K562 (cell line): ENCODE measurements around the gene KAT14. TPM values are rescaled to one million over a fixed set of nuclear protein-coding genes. Genes with fewer than 3 reads are reported as not detected.

ENCODE experiments used
- ATAC-seq: fragments of 200-7000 bp; cut with Tn5 transposase; 3 replicates; pipeline ENCODE4 v1.9.1; 2020; ENCODE audit warnings: moderate library complexity
- BruUV-seq: library from RNA; stranded (reverse); fragments of 400-500 nt; replicated peaks from 2 replicates; lab custom pipeline; 2021; lab: Mats Ljungman, UMichigan
- CTCF ChIA-PET: fragments of 300-600 bp; formaldehyde crosslinking; extraction: SDS; loops from one replicate; lab custom pipeline; 2021; ENCODE audit warnings: low intra/inter-chr PET ratio; lab: Yijun Ruan, JAX
- POLR2A ChIA-PET: fragments of 300-600, 350-650 bp; sonication (Branson Sonifier 250); formaldehyde crosslinking; extraction: SDS; loops from one replicate; lab custom pipeline; 2021; ENCODE audit warnings: antibody characterized with exemption, inconsistent platforms; lab: Yijun Ruan, JAX
- DNase-seq, 4 experiments: peaks; one replicate each; pipeline versions ENCODE4 v3.0.0 to v3.0.0-alpha.2; 2011 to 2018; ENCODE audit warnings: low spot score in 3 of 4, mixed read lengths in 3 of 4; ENCODE audit errors: extremely low read depth in 1 of 4
- FAIRE-seq: peaks from 2 replicates; lab custom pipeline; 2011; peaks lifted over from hg19 to GRCh38; lab: Jason Lieb, UNC
- H2AFZ ChIP-seq: 2 replicates; pipeline ENCODE4 v1.6.0; 2011; ENCODE audit warnings: low read depth, low read length, control low read depth, inconsistent platforms
- H3K27ac ChIP-seq: fragments of 200-600 bp; 3 replicates; pipeline ENCODE4 v1.8.0; 2011; ENCODE audit warnings: low read depth, mild to moderate bottlenecking, control low read depth, inconsistent platforms, low read length, moderate library complexity, mixed read lengths; ENCODE audit errors: extremely low read depth
- H3K27me3 ChIP-seq, 2 experiments: fragments of 300-600 bp in 1 of 2; 2 replicates in 1 of 2; 3 replicates in 1 of 2; pipeline versions ENCODE4 v1.6.0 to v1.8.0; 2011; ENCODE audit warnings: inconsistent platforms in 2 of 2, low read length in 2 of 2, mild to moderate bottlenecking in 1 of 2, mixed read lengths in 1 of 2, moderate library complexity in 1 of 2; ENCODE audit not compliant: control insufficient read depth in 2 of 2, insufficient read depth in 2 of 2
- H3K36me3 ChIP-seq: fragments of 300-600 bp; 3 replicates; pipeline ENCODE4 v1.8.0; 2011; ENCODE audit warnings: mild to moderate bottlenecking, low read length, inconsistent platforms; ENCODE audit not compliant: control insufficient read depth, insufficient read depth
- H3K4me1 ChIP-seq, 2 experiments: fragments of 200-600 bp in 1 of 2; replicated peaks in 1 of 2; 2 replicates in 1 of 2; 3 replicates in 1 of 2; pipeline versions ENCODE4 v1.5.1 to v1.8.0; 2011; ENCODE audit warnings: inconsistent platforms in 2 of 2, low read length in 2 of 2, mild to moderate bottlenecking in 1 of 2, mixed read lengths in 1 of 2, moderate library complexity in 1 of 2; ENCODE audit not compliant: control insufficient read depth in 2 of 2, insufficient read depth in 2 of 2
- H3K4me2 ChIP-seq: 2 replicates; pipeline ENCODE4 v1.6.1; 2011; ENCODE audit warnings: low read length, control low read depth, inconsistent platforms, mixed read lengths; ENCODE audit not compliant: insufficient read depth
- H3K4me3 ChIP-seq: fragments of 200-600 bp; sonication (generic), shearing (Covaris generic); 2 replicates; pipeline ENCODE4 v1.5.1; 2016; ENCODE audit warnings: control low read depth, inconsistent platforms
- H3K79me2 ChIP-seq: fragments of 200-600 bp; 3 replicates; pipeline ENCODE4 v1.8.0; 2011; ENCODE audit warnings: low read length, inconsistent platforms; ENCODE audit not compliant: control insufficient read depth, insufficient read depth
- H3K9ac ChIP-seq, 2 experiments: 2 replicates each; pipeline versions ENCODE4 v1.6.0 to v1.6.1; 2011; ENCODE audit warnings: low read depth in 2 of 2, low read length in 2 of 2, control low read depth in 1 of 2, inconsistent platforms in 1 of 2, mild to moderate bottlenecking in 1 of 2, mixed read lengths in 1 of 2; ENCODE audit not compliant: insufficient read depth in 1 of 2
- H3K9me1 ChIP-seq: one replicate; pipeline ENCODE4 v1.6.0; 2011; ENCODE audit warnings: inconsistent platforms, mild to moderate bottlenecking, low read length, moderate library complexity; ENCODE audit not compliant: control insufficient read depth, insufficient read depth
- H3K9me3 ChIP-seq: replicated peaks from 2 replicates; pipeline ENCODE4 v1.5.1; 2011; ENCODE audit warnings: low read depth, low read length, inconsistent platforms; ENCODE audit not compliant: control insufficient read depth, insufficient read depth
- H4K20me1 ChIP-seq: replicated peaks from 2 replicates; pipeline ENCODE4 v1.6.1; 2011; ENCODE audit warnings: low read length, inconsistent platforms, mixed read lengths; ENCODE audit not compliant: control insufficient read depth, insufficient read depth
- E2F5 ChIP-seq: sonication (generic); formaldehyde crosslinking; IDR thresholded peaks from 2 replicates; pipeline ENCODE4 v1.8.0; 2022; ENCODE audit warnings: mild to moderate bottlenecking, missing genetic modification reagents
- HDAC2 ChIP-seq: fragments of 450-650 bp; IDR thresholded peaks from 2 replicates; pipeline ENCODE4 v1.6.1; 2016; ENCODE audit warnings: mild to moderate bottlenecking
- HNRNPH1 ChIP-seq: fragments of 200-400 bp; formaldehyde crosslinking; optimal IDR thresholded peaks from 2 replicates; pipeline ENCODE3; 2017; ENCODE audit warnings: low read depth, mild to moderate bottlenecking, low read length, moderate library complexity
- KAT2B ChIP-seq: IDR thresholded peaks from one replicate; pipeline ENCODE4 v1.6.1; 2012; ENCODE audit warnings: low read depth, mild to moderate bottlenecking, control low read depth, inconsistent platforms, low read length, moderate library complexity
- MTA1 ChIP-seq: fragments of 450-650 bp; IDR thresholded peaks from 2 replicates; pipeline ENCODE4 v1.6.1; 2017; ENCODE audit warnings: borderline replicate concordance
- SIN3B ChIP-seq: fragments of 450-650 bp; IDR thresholded peaks from 2 replicates; pipeline ENCODE4 v1.6.1; 2017; ENCODE audit warnings: low read depth, mild to moderate bottlenecking, moderate library complexity
- ZBTB17 ChIP-seq: fragments of 450-650 bp; formaldehyde crosslinking; IDR thresholded peaks from 2 replicates; pipeline ENCODE4 v1.4.0; 2020; ENCODE audit warnings: mild to moderate bottlenecking
- ZNF175 ChIP-seq: fragments of 200-800 bp; sonication (Bioruptor generic); IDR thresholded peaks from 2 replicates; pipeline ENCODE4 v1.6.1; 2016; ENCODE audit warnings: low read depth, mild to moderate bottlenecking, missing genetic modification characterization, missing compliant biosample characterization
- ZNF253 ChIP-seq: fragments of 250-450 bp; sonication (Bioruptor Pico); conservative IDR thresholded peaks from 2 replicates; pipeline ENCODE4 v1.6.1; 2021; ENCODE audit warnings: mild to moderate bottlenecking
- ZNF76 ChIP-seq: fragments of 250-450 bp; sonication (Bioruptor Pico); IDR thresholded peaks from 2 replicates; pipeline ENCODE4 v1.4.0; 2020; ENCODE audit warnings: mild to moderate bottlenecking, moderate library complexity, borderline replicate concordance
- WGBS: fragments of 100-300 bp; shearing (Covaris generic); methylation state at CpG from one replicate; pipeline ENCODE4 v1.1.6; 2016; ENCODE audit warnings: low coverage, mixed read lengths; ENCODE audit not compliant: insufficient coverage; ENCODE audit errors: missing lambda C conversion rate; 5-methylcytosine and 5-hydroxymethylcytosine counted together
- in situ Hi-C: fragments of 300-500 bp; cut with MboI; formaldehyde crosslinking; loops from 4 replicates; pipeline ENCODE4 v1.15.0; 2018; ENCODE audit warnings: inconsistent platforms, mixed read lengths
- intact Hi-C: fragments of 100-400 bp; cut with micrococcal nuclease; formaldehyde crosslinking; loops from 2 replicates; pipeline ENCODE4 v1.14.2; 2022
- polyA plus RNA-seq, 8 experiments: library from polyadenylated mRNA; depleted of rRNA in 4 of 8; stranded (reverse) in 5 of 8; unstranded in 3 of 8; fragments of >200 nt; fragmentation: Nextera tagmentation in 2 of 8; fragmentation: Illumina TruSeq in 1 of 8; extraction: Ambion mirVana in 2 of 8; extraction: Trizol in 1 of 8; gene quantifications; 2 replicates each; pipeline versions ENCODE4 v1.2.1 to v1.2.3, GENCODE V29; 2011 to 2014; ENCODE audit warnings: inconsistent platforms in 1 of 8, missing spikeins in 1 of 8
- total RNA-seq, 7 experiments: library from RNA; depleted of rRNA in 6 of 7; stranded (reverse); fragments of >200 nt in 6 of 7; fragmentation: Illumina TruSeq in 2 of 7; extraction: Trizol in 2 of 7; gene quantifications; 2 replicates each; pipeline versions ENCODE4 v1.2.1 to v1.2.3, GENCODE V29; 2011 to 2021; ENCODE audit warnings: low replicate concordance in 1 of 7
- TF ChIP-seq, protein P1 (sequence below), 2 experiments: fragments of 250-450 bp in 1 of 2; fragments of 450-650 bp in 1 of 2; sonication (Bioruptor Pico) in 1 of 2; IDR thresholded peaks; 2 replicates each; pipeline versions ENCODE4 v1.6.1 to v1.8.0; 2016 to 2021; ENCODE audit warnings: mild to moderate bottlenecking in 2 of 2, moderate library complexity in 2 of 2, missing compliant biosample characterization in 1 of 2, missing genetic modification characterization in 1 of 2
- TF ChIP-seq, protein P2 (sequence below): fragments of 450-650 bp; IDR thresholded peaks from 2 replicates; pipeline ENCODE4 v1.6.1; 2018; ENCODE audit warnings: mild to moderate bottlenecking, low read depth; ENCODE audit not compliant: partially characterized antibody
- TF ChIP-seq, protein P3 (sequence below): sonication (generic); formaldehyde crosslinking; IDR thresholded peaks from 2 replicates; pipeline ENCODE4 v1.8.1; 2023; ENCODE audit warnings: mild to moderate bottlenecking, missing genetic modification reagents
- TF ChIP-seq, protein P4 (sequence below): fragments of 250-450 bp; sonication (Bioruptor Pico); IDR thresholded peaks from 2 replicates; pipeline ENCODE4 v1.5.0; 2021

The KAT14 gene
- total and polyA plus RNA-seq, 9 of the 15 experiments (the other 6 are each of a cell fraction or from before 2014, with no cell fraction given): 1.7 to 7.2 (median 5.6) TPM

- Histone ChIP-seq H3K4me1 (peaks cover 0 to 9% of the 10 kb centered on the region in 2 experiments; a peak in 3 of 5 replicates), H3K36me3 (peaks cover 8% of the 10 kb centered on the region; the same call in 1 of the 3 replicates), H4K20me1 (no peaks in the 10 kb centered on the region), H3K27ac (peak overlapping the region; percentile 59), H3K27me3 (no peaks in the 10 kb centered on the region), H3K79me2 (peaks cover 23% of the 10 kb centered on the region), H3K9ac (peak overlapping the region; percentile 76 to 97), H3K9me3 (no peaks in the 10 kb centered on the region), H3K4me2 (peak overlapping the region; percentile 88), H3K4me3 (peak overlapping the region; percentile 97), H2AFZ (peak overlapping the region; percentile 93), H3K9me1 (no peaks in the 10 kb centered on the region)
- ATAC-seq (peak; percentile 77), DNase-seq (no peak), FAIRE-seq (no peak)
- intact Hi-C loops: no loop called here
- POLR2A ChIA-PET: interaction anchor here (0.6 to 1.2 kb wide), 3 partner anchors 12 to 29 kb away, joined by 3 to 5 read pairs (median 3); no protein-coding TSS in a partner anchor
- no TSS peak for BruUV-seq
- 2% methylated on average over 9 of the region's 15 CpGs for WGBS
- CTCF ChIA-PET: no interaction called here
- in situ Hi-C loops: no loop called here
- TF ChIP-seq ZNF76 (CRISPR knock-in tag): no peak
- no peak for TF ChIP-seq E2F5 (CRISPR knock-in tag)
- TF ChIP-seq, protein P1, sequence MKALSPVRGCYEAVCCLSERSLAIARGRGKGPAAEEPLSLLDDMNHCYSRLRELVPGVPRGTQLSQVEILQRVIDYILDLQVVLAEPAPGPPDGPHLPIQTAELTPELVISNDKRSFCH (CRISPR knock-in tag; IDR thresholded peaks at IDR 0.05): no peak
- TF ChIP-seq, protein P1 (tag; IDR thresholded peaks at IDR 0.05): no peak
- TF ChIP-seq SIN3B: no peak
- TF ChIP-seq HNRNPH1: no peak
- no peak for TF ChIP-seq HDAC2
- TF ChIP-seq, protein P2, sequence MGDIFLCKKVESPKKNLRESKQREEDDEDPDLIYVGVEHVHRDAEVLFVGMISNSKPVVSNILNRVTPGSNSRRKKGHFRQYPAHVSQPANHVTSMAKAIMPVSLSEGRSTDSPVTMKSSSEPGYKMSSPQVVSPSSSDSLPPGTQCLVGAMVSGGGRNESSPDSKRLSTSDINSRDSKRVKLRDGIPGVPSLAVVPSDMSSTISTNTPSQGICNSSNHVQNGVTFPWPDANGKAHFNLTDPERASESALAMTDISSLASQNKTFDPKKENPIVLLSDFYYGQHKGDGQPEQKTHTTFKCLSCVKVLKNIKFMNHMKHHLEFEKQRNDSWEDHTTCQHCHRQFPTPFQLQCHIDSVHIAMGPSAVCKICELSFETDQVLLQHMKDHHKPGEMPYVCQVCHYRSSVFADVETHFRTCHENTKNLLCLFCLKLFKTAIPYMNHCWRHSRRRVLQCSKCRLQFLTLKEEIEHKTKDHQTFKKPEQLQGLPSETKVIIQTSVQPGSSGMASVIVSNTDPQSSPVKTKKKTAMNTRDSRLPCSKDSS: no peak
- TF ChIP-seq, protein P3, sequence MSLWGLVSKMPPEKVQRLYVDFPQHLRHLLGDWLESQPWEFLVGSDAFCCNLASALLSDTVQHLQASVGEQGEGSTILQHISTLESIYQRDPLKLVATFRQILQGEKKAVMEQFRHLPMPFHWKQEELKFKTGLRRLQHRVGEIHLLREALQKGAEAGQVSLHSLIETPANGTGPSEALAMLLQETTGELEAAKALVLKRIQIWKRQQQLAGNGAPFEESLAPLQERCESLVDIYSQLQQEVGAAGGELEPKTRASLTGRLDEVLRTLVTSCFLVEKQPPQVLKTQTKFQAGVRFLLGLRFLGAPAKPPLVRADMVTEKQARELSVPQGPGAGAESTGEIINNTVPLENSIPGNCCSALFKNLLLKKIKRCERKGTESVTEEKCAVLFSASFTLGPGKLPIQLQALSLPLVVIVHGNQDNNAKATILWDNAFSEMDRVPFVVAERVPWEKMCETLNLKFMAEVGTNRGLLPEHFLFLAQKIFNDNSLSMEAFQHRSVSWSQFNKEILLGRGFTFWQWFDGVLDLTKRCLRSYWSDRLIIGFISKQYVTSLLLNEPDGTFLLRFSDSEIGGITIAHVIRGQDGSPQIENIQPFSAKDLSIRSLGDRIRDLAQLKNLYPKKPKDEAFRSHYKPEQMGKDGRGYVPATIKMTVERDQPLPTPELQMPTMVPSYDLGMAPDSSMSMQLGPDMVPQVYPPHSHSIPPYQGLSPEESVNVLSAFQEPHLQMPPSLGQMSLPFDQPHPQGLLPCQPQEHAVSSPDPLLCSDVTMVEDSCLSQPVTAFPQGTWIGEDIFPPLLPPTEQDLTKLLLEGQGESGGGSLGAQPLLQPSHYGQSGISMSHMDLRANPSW: no peak
- TF ChIP-seq MTA1: no peak
- no peak for TF ChIP-seq ZBTB17 (CRISPR knock-in tag)
- TF ChIP-seq, protein P4, sequence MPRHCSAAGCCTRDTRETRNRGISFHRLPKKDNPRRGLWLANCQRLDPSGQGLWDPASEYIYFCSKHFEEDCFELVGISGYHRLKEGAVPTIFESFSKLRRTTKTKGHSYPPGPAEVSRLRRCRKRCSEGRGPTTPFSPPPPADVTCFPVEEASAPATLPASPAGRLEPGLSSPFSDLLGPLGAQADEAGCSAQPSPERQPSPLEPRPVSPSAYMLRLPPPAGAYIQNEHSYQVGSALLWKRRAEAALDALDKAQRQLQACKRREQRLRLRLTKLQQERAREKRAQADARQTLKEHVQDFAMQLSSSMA (CRISPR knock-in tag): no peak
- TF ChIP-seq ZNF175 (CRISPR knock-in tag): no peak
- TF ChIP-seq KAT2B: no peak
- no peak for TF ChIP-seq ZNF253 (CRISPR knock-in tag)
Observed at GRCh38 chr20:18138266-18138582, 561 bp downstream of the KAT14 start.
